Suprapubic skin (tissue), 4 donors: ENCODE measurements around the gene DGCR6L.
"Not testable (repeated sequence)": the region's sequence is repeated elsewhere in the genome, so short reads cannot be mapped to it uniquely, and the experiment has no call there.

Experiments used
- POLR2A ChIP-seq, 2 donors: fragments of 450-650 bp; IDR thresholded peaks; one replicate each; pipeline ENCODE4 v1.6.1; 2017; ENCODE audit warnings: antibody characterized with exemption in 2 of 2, mild to moderate bottlenecking in 2 of 2, moderate library complexity in 2 of 2
- POLR2AphosphoS5 ChIP-seq, 3 donors: sonication (generic); formaldehyde crosslinking; IDR thresholded peaks; one replicate each; pipeline ENCODE4 v1.6.1; 2017; ENCODE audit warnings: antibody characterized with exemption in 3 of 3
- TF ChIP-seq, protein P1 (sequence below), 2 donors: fragments of 200-600 bp in 1 of 2; fragments of 450-650 bp in 1 of 2; sonication (generic) in 1 of 2; IDR thresholded peaks; one replicate each; pipeline ENCODE4 v1.5.1; 2016 to 2019; ENCODE audit warnings: antibody characterized with exemption in 2 of 2, mild to moderate bottlenecking in 1 of 2, moderate library complexity in 1 of 2

DNA sequence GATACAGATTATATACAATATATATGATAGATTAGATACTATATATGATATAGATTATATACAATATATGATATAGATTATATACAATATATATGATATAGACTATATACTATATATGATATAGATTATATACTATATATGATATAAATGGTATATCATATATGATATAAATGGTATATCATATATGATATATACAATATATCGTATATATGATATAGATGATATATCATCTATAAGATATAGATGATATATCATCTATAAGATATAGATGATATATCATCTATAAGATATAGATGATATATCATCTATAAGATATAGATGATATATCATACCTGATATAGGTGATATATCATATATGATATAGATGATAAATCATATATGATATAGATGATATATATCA, 16.7 kb upstream of the DGCR6L start:
- not testable (repeated sequence) for TF ChIP-seq POLR2AphosphoS5, POLR2A (IDR thresholded peaks at IDR 0.05)
- TF ChIP-seq, protein P1, sequence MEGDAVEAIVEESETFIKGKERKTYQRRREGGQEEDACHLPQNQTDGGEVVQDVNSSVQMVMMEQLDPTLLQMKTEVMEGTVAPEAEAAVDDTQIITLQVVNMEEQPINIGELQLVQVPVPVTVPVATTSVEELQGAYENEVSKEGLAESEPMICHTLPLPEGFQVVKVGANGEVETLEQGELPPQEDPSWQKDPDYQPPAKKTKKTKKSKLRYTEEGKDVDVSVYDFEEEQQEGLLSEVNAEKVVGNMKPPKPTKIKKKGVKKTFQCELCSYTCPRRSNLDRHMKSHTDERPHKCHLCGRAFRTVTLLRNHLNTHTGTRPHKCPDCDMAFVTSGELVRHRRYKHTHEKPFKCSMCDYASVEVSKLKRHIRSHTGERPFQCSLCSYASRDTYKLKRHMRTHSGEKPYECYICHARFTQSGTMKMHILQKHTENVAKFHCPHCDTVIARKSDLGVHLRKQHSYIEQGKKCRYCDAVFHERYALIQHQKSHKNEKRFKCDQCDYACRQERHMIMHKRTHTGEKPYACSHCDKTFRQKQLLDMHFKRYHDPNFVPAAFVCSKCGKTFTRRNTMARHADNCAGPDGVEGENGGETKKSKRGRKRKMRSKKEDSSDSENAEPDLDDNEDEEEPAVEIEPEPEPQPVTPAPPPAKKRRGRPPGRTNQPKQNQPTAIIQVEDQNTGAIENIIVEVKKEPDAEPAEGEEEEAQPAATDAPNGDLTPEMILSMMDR (IDR thresholded peaks at IDR 0.05): not testable (repeated sequence)
